Stimulated activated CD4-positive, alpha-beta T cell treated with anti-CD3 and anti-CD28 coated beads, Interleukin-4, amount 100 ng/mL, for 24 hours (primary cell): Measurements from ENCODE around the gene RERE.

ENCODE experiments used
- DNase-seq: peaks from one replicate; pipeline ENCODE4 v3.0.0-alpha.2; 2020

RERE gene

DNA sequence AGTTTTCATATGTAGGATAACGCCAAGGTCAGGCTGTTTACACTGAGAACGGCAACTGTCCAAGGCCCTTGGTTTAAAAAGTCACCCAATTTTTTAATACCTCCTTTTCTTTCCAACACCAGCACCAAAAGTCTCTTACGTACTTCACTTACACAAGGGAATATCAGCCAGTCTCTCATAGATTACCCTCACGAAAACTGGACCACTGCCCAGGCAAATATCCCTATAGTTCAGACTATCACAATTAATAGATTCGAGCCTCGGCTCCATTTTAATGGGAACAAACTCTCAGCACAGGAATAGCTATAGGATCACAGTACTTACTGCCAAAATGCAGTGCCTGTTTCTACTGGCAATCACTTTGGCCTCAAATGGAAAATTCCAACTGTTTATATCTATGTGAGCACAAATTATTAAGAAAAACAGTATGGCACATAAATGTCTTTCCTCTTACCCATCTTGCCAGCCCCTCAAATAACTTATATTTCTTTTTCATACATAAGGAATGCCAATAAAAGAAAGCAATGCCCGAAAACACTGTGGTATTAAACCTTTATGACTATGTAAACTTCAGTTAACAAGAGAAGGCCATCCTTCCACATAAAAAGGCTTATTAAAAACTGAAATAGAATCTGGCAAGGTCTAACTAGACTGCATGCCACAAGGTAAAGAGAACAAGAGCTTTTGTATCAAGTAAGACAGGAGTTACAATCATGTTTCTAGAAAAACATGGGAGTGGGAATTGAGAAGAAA lies 401.7 kb downstream of the RERE start:
- DNase-seq, result no peak

DNA sequence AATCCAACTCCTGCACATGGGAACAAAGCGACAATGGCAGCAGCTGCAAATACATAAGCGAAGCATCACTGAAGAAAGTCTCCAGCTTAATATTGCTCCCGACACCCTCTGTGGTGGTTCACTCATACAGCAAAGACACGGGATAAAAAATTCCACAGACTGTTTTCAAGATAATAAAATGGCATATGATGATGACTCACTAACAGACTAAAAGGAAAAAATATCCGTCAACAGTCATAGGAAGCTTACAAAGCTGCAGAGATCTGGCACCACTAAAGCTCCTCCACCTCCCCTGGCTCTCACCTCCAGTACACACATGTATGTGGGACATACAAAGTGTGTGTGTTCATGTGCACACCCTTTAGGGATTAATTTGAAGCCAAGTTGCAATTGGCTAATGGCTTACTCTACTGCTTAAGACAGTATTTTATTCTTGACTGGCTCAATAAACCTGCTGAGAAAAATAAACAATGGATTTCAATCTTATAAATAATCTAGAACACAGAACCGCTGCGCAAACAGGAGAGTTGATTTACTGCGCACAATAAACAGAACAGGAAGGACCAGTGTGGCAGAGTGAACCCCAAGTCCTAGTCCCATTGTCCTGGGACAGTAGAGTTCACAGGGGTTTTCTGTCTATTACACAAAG lies 405.1 kb downstream of the RERE start:
- DNase-seq, result no peak

DNA sequence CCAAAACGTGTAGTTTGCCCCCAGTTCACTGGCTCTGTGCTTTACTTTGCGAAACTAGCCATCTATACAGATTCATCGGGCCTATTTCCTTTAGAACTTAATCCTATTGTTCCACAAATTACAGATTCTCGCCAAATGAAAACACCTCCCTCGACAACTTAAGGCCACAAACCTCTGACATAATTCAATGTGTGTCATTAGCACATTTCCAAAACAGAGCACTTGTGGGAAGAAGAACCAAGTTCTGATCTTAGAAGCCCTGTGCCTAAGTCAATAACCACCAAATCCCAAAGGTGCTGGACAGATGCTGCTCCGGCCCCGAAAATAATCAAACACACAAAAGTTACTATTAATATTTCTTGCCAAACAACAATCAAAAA lies 405.6 kb downstream of the RERE start:
- no peak for DNase-seq

DNA sequence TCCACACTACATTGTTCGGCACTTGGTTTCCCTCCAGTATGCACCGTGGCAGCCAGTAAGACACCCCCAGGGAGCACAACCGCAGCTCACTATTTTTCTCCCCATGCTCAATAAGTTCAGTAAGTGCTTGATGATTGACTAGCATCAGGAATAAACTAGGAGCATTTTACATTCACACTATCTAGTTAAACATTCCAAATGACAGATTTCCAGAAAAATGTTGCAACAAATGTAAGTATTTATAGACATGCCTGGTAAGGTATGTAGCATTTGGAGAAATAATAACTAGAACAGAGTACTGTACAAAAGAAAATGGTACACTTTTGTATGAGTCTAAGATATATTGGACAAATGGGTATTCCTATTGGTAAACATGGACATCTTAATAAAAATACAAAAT lies 406.6 kb downstream of the RERE start:
- no peak for DNase-seq

DNA sequence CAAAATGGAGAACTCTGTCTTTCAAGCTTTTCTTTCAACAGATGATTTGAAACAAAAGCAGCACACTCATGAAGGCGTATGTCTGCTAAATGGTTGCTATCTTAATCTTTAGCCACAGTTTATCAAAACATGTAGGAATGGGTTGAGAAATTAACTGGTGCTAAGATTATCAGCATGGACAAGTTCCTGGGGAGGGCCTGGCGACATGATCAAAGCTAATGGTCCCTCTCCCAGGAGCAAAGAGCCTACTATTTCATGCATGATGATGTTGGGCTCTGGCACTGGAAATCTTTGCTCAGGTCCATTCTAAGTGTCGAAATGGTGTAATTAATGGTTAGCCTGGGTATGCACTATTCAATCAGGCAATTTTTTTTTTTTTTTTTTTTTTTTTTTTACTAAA lies 407.8 kb downstream of the RERE start:
- DNase-seq, result no peak

DNA sequence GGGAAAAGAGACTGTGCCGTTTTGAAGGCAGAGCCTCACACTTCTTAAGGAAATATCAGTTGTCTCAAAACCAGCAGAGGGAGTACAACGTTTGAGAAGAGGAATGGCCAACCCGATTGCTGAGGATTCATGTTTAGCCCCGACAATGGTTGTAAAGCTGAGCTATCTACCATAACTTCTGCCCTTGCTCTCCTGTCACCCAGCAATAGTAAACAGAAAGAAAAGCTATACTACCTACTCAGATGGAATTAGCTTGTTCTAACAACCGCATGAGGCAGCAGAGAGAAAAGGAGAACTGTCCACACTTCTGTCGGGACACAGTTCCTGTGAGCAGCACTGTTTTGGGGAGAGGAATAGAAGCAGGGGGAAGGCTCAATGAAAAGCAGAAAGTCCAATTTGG lies 408.3 kb downstream of the RERE start:
- DNase-seq, result peak; percentile 15

DNA sequence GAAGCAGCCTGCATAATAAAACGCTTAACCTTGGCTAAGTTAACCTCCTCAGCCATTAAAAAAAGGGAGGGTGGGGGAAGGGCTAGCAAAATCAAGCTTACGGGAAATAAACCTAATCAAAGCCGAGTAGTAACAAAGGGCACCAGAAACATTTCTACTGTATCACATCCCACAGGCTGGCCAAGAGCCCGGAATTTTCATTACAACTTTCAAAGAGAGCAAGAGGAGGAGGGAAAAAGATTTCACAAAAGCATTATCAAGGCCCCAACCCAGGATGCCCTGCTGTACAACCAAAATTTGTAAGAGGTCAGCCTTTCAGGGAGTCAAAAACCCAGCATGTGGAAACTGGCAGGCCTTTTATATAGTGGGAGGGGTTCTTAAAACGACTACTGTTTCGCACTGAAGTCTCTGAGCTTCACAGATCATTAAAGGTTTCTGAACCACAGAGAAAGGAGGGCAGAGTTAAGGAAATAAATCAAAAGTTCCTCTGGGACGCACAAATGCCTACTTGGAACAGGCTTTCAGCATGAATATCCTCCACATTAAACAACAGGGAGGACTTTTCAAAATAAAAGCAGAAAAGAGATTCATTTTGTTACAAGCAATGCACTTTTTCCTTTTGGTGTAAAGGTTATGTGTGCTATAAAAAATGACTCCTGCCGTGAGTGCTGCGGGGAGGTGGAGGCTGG lies 409.1 kb downstream of the RERE start:
- DNase-seq, result no peak

DNA sequence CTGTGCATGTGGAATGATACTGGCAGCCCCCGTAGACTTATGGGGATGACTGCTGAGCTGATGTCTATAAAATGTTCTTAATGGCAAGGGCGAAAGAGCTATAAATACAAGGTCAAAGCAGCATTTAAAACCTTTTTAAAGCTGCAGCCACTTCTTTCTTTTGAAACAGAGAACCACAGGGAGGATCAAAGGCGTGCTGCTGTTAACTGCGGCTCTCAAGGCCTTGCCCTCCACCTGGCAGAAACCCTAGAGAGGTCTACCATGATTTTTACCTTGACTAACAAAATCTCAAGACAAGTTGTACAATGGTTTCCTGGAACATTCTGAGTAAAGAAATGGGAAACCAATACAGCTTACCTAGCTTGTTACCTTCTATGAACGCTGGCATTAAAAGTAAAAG lies 409.8 kb downstream of the RERE start:
- DNase-seq, result no peak

DNA sequence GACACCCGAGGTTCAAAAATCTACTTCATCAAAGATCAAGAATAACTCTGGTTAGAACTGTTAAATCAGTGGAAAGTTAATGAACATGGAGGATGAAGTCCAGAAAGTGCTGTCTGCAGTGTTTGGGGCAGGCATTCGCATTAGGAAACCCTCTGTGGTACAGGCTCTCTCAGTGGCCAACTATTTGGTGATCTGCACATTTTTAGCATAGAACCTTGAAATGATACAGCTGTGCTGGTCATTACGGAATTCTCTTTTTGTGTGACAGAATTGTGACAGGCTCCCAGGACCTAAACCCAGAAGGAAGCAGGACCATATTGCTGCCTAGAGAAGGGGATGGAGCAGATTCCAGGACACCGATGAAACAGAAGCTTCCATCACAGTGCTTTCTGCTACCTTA lies 410.5 kb downstream of the RERE start:
- no peak for DNase-seq

DNA sequence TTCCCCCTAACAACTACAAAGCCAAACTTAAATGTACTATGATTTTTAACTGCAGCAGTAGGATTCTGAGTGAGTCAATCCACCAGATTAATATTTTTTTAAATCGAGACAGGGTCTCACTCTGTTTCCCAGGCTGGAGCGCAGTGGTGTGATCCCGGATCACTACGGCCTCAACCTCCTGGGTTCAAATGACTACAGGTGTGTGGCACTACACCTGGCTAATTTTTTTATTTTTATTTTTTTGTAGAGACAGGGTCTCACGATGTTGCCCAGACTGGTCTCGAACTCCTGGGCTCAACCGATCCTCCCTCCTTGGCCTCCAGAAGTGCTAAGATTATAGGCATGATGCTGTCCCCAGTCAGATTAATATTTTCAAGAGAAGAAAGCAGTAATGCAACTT lies 411.4 kb downstream of the RERE start:
- no peak for DNase-seq

DNA sequence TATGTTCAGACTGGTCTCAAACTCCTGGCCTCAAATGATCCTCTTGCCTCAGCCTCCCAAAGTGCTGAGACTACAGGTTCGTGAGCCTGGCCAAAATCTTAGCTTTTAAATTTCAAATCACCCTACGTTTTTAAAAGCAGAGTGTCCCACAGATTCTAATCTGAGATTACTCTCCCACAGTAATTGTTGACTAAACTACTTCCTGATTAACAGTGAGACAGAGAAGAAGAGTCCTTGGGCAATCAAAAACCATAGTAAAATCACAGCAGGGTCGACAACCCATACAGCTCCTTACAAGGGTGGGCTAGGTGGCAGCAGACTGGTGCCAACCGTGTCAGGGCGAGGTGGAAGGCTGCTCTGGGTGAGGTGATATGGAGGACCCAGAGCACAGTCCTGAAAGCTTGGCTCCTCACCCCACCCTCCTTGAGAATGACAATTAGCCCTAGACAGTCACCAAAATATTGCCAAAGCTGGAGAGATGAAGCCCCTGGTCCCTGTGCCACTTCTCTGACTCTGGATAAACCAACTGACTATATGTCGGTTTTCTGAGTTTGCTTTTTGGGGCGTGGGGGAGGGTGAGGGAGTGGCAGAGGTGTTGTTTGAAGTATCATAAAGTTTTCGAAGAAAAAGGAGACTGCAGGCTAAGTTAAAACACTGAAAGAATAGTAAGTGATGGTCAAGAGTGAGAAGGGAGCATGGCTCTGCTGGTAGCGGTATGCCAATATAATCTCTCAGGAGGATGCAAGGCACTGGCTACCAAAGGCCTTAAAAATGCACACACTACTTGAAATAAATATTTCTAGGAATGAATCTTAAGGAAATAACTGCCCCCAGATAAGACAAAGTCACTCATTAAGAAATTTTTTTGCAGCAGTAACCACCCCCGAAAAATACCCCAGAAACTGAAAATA lies 412.7 kb downstream of the RERE start:
- no peak for DNase-seq

DNA sequence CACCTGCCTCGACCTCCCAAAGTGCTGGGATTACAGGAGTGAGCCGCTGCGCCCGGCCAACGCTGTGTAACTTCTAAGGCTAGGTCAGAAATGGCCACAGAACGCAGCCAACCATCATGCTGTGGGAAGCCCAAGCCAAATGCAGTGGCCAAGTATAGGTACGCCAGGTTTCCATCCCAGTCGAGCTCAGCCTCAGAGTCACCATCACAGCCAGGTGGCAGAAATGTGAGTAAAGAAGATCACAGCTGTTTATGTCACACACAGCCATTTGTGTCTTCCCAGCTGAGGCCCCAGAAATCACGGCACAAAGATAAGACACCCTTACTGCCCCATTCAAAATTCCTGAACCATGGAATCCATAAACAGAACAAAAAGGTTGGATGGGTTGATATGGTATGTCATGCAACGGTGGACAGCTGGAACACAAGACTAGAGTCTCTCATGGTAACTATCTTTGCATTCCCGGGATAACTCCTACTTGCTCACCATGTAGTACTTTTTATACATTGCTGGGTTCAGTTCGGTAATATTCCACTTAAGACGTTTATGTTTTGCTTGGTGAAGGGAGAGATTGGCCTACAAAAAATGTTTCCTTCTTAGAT lies 415.2 kb downstream of the RERE start:
- no peak for DNase-seq

DNA sequence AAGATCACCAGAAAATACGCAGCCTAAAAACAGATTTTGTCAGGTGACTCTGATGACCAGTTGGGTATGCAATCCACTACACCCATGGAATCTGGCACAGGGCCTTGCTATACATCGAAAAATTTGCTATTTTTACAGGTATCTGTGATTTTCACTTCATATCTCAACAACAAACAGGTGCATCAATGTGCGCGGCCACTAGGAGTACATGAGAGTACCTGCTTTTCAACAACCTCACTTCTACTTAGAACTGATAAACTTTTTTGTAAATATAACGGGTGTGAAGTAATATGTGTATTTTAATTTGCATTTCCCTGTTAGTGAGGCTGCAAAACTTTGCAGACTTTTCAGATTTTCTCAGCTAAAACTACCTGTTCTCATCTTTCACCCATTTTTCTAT lies 418.8 kb downstream of the RERE start:
- DNase-seq, result no peak

DNA sequence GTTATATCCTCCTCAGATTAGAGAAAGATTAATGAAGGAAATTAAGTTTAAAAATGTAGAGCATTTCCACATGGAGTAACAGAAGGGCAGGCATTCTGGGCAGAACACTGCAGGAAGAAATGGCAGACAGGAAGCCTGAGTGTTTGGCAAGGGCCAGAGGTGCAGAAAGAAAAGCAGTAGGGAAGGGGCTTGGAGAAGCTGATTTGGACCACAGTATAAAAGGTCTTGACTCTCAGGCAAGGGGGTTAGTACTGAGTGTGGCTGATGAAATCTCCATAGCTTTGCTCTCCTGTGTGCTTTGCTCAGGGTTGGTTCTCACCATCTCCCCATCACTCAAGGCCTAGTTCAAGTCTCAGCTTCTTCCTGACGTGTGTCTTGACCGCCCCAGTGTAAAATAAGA lies 419.4 kb downstream of the RERE start:
- no peak for DNase-seq

DNA sequence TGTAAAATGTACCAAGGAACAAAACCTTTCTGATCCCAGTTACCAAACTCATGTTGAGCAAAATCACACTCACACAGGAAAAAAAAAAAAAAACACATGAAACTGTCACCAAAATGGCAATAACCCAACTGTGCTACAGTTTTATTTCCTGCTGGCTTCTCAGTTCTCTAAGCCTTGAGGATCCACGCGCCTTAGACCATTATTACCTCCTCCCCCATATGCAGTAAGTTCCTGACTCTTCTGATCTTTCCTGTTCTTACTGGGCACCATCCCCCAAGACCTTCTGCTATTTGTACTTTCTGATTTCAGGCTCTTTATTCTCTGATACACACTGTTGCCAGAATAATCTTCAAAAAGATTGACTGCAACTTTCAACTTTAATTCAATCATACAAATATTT lies 419.9 kb downstream of the RERE start:
- no peak for DNase-seq

DNA sequence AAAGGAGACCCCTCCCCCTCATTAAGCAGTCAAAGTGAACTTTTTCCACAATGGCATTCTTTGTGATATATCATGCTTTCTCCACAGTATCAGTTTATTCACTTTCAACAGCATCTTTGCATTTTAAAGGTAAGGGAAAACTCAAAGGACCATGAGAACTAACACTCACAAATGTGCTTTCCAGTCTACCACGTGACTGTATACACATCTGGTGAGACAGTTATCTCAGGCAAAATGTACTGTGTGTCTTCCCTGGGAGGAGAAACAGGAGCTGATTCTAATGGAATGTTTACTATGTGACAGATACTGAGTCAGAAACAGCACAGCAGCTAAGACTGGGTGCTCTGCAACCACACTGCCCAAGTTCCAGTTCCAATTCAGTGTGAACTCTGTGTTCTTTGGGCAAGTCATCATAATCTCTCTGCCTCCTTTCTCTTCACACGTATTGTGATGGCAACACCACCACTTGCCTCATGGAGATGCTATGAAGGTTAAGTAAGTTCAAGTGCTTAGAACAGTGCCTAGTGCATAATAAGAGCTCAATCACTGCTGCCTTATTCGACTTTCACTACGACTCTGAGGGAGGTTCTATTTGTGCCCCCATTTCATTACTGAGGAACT lies 420.5 kb downstream of the RERE start:
- peak; percentile 56 for DNase-seq

DNA sequence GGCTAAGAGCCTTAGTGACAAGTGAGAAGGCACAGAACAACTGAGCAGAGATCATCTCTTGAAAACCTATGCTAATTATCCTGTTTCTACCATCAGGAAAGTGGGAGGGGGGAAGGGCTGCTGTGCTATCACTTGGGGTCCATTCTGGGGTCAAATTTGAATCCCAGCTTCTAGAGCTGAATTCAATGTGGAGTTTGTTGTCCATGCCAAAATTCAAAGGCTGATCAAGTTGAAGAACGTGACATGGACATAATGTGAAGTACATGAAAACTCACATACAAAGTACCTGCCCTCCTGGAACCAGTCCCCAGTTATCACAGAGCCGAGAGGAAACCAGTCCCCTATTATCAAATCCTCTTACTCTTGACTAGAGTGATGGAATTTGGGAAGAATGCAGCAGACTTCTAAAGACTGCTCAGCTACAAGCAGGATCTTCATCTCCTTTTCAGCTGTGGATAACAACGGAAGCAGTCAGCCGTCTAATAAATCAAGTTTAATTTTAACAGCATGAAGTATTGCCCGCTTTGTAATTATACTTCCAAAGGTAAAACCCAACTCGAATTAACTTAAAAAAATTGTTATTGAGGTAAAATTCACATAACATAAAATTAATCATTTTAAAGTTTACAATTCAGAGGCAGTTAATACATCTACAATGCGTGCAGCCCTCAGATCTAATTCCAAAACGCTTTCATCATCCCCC lies 421.2 kb downstream of the RERE start:
- DNase-seq, result no peak

DNA sequence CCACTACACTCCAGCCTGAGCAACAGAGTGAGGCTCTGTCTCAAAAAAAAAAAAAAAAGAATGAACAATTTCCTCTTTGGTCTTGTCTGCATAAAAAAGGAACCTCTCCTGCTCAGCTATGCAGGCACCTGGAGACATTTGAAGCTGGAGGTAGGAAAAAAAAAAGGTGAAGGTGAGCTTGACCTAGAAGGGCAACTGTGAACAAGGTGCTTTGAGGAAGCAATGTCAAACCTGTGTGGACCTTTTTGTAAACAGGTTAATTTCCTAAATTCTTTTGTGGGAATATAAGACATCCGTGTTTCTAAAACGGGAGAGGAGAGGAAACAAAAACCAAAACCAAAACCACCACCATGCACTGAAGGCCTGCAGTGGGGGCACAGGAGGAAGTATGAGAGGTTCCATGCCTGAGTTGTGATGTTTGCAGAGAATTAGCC lies 422.0 kb downstream of the RERE start:
- no peak for DNase-seq

DNA sequence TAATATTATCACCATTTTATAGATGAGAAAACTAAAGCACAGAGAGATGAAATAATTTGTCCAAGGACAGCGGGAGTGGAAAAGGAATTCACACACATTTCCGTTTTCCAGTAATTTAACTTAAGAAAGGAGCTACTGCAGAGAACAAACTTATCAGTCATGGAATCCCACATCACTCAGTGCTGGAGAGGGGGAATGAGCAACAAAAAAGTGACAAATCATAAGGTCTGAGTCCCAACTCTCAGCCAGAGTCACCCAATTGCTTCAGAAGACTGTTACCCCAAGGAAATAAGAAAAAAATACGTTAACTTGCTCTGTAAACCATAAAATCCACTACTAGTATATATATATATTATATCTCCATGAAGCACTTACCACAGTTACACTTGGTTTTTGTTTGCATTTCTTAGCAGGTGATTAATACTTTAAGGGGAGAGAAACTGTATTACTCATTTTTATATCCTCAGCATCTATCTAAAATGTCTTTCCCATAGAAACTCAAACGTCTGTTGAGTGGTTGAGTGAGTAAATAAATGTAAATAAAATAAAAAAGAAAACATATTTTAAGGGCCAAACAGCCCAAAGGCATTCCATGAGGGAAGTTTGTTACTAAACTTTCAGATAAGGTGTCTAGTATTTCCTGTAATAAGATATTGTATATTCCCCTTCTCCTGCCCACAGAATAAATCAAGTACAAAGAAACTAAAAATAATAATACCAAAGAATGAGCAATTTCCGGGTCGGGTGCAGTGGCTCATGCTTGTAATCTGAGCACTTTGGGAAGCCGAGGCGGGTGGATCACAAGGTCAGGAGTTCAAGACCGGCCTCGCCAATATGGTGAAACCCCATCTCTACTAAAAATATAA lies 422.8 kb downstream of the RERE start:
- DNase-seq, result peak; percentile 57

DNA sequence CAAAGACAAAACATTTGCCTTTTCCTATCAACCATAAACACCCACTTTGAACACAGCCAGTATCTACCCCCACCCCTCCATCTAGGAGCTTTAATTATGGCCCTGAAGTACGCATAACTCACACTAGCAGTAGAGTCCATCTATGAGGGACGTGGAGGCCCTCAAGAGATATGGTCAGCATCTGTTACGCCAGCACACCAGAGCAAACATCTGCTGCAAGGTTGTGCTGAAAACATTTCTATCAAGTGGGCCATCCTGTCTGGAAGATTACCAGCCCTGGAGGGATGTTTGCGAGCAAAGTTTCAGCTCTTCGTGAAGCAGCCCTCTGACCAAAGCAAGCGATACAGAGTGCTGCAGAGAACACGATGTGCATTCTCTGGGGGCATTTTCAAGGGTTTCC lies 424.9 kb downstream of the RERE start:
- no peak for DNase-seq

DNA sequence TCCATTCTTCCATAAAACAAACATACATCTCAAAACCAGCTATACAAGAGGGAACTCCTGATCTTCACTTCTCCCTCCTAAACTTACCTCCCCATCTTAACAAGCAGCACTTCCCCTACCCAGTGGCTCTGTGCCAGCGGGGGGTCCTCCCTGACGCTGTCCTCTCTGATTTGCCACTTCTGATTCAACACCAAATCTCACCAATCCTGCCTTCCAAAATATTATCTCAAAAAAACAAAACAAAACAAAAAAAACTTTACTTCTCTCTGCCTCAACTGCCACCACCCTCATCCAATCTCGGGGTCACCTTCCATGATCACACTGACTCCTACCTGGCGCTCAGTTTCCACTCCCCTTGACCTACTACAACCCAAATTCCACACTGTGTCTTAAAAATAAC lies 426.7 kb downstream of the RERE start:
- no peak for DNase-seq
